ENCODE measurements around the gene CER1. TPM values are rescaled to one million over a fixed set of nuclear protein-coding genes. Genes with fewer than 3 reads are reported as not detected.

The CER1 gene, protein sequence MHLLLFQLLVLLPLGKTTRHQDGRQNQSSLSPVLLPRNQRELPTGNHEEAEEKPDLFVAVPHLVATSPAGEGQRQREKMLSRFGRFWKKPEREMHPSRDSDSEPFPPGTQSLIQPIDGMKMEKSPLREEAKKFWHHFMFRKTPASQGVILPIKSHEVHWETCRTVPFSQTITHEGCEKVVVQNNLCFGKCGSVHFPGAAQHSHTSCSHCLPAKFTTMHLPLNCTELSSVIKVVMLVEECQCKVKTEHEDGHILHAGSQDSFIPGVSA
- total RNA-seq, result not detected in 2 replicates

DNA sequence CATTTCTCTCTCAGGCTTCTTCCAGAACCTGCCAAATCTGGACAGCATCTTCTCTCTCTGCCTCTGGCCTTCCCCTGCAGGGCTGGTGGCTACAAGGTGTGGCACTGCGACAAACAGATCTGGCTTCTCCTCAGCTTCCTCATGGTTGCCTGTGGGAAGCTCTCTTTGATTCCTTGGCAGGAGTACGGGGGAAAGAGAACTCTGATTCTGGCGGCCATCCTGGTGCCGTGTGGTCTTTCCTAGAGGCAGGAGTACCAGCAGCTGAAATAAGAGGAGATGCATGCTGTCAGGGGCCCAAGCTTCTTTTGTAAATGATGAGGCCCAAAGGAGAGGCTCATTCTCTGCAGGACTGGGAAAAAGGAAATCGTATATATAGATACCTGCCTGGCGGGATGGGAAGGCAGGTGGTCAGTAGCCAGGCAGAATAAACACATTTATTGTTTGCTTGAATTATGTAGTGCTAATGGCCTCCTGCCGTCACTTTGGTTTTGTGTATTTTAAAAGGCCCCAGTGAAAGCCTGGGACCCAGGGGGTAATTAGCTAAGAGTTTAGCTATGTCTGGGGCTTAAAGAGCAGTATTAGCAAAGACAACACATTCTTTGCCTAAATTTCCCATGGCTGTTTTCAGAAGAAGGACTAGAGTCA, at the start of gene CER1:
Gene CER1, minus strand, starts transcription at position 343 of the 645 bp plus-strand sequence. Its CDS starts 61 bp downstream, at position 282.

DNA sequence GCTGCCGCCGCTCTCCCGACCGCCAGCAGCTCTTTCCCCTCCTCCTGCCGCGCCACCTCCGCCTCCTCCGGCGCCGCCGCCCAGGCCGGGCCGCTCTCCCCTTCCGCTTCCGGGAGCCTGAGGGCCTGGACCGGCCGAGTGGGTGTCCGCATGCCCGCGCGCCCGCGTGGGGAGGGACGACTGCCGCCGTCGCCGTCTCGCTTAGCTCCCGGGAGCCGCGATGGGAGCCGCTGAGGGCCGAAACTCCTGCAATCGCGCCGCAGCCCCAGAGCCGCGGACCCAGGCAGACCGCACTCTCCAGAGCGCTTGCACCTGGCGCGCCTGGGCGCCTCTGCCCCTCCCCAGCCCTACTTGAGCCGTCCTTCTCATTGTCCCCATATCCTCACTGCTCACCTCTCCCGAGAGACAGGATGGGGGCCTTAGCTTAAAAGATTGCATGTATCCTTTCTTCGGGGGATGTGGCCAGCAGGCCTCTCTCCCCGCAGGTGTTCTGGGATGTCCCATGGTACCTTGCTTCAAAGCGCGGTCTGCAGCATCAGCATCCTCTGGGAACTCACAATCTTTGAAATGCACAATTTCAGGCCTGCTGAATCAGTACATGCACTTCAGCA, 29.2 kb downstream of the CER1 start, which contains the start of gene ZDHHC21:
Gene ZDHHC21, minus strand, starts transcription at position 182 of the 611 bp plus-strand sequence. CDS start 19,092 bp downstream, outside the sequence.

Other genes with a start within 250 kb of the CER1 start
- gene ZDHHC21, start 29.3 kb downstream of the CER1 start, total RNA-seq, result 9.8 and 11.3 TPM in 2 replicates
- under 0.01 and 0.09 TPM in 2 replicates for gene FREM1, start 187.7 kb upstream of the CER1 start, total RNA-seq

Measured in dermis lymphatic vessel endothelial cell (primary cell).